Astrocyte of the cerebellum (primary cell): ENCODE data around the gene RAB10.

ENCODE experiments used
- DNase-seq: peaks from one replicate; pipeline ENCODE4 v3.0.0-alpha.2; 2011; ENCODE audit warnings: low read depth
- H3K4me3 ChIP-seq: 2 replicates; pipeline ENCODE4 v1.5.1; 2011; ENCODE audit warnings: mild to moderate bottlenecking, low read depth, low read length, moderate library complexity
- in situ Hi-C: cut with HindIII; loops from 2 replicates; pipeline ENCODE4 v1.10.0; 2017; ENCODE audit warnings: low sequenced_read_pairs
- TF ChIP-seq, protein P1 (sequence below): IDR thresholded peaks from 2 replicates; pipeline ENCODE4 v1.5.1; 2012; ENCODE audit warnings: low read length, low read depth, moderate library complexity, mild to moderate bottlenecking; ENCODE audit errors: missing control alignments

The RAB10 gene

DNA sequence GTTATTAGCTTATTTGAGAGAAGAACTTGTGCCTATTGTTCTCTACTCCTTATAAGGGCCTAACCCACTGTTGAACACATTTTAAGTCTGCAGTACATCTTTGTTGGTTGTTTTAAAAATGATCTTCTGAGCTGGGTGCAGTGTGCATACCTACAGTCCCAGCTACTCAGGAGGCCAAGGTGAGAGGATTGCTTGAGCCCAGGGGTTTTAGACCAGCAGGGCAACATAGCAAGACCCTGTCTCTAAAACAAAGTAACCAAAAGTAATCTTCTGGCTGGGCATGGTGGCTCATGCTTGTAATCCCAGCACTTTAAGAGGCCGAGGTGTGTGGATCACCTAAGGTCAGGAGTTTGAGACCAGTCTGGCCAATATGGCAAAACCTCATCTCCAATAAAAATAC lies 25.8 kb upstream of the RAB10 start:
- DNase-seq, result no peak
- TF ChIP-seq, protein P1, sequence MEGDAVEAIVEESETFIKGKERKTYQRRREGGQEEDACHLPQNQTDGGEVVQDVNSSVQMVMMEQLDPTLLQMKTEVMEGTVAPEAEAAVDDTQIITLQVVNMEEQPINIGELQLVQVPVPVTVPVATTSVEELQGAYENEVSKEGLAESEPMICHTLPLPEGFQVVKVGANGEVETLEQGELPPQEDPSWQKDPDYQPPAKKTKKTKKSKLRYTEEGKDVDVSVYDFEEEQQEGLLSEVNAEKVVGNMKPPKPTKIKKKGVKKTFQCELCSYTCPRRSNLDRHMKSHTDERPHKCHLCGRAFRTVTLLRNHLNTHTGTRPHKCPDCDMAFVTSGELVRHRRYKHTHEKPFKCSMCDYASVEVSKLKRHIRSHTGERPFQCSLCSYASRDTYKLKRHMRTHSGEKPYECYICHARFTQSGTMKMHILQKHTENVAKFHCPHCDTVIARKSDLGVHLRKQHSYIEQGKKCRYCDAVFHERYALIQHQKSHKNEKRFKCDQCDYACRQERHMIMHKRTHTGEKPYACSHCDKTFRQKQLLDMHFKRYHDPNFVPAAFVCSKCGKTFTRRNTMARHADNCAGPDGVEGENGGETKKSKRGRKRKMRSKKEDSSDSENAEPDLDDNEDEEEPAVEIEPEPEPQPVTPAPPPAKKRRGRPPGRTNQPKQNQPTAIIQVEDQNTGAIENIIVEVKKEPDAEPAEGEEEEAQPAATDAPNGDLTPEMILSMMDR, result no peak
- in situ Hi-C loops, result loop anchor here (5.0 kb wide), 1 partner anchor 64 kb away; no protein-coding TSS in a partner anchor
- H3K4me3 ChIP-seq, result no peak overlapping the region

DNA sequence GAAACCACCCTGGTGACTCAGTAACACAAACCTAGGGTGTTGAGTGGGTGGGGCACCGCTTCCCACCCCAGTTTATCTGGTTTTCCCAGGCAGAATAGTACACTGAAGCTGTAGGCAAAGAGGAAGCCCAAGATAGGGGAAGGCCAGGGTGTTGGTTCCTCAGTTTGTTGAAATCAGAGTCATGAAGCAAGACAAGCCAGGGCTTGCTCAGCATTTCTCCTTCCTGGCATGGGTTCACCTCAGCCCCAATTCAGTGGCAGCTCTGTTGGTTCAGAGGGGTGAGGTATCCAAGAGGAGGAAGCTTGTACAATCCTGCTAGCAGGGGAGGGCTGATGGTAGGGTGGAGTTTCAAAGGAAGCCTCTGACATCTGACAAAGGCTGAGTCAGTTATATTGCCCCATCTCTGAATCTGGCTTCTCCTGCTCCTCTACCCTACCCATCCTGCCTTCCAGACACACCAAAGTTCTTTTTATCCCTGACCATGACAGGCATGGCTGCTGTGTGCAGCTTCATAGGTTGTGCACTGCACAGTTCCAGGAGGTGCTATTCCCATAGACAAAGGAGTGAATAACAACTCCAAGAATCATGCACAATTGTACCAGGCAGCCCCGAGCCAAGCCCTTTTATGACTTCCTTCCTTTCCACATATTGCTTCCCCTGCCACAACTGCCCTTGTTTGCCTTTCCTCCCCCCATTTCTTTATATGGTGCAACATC lies 24.9 kb upstream of the RAB10 start:
- no peak for DNase-seq
- in situ Hi-C loops, result loop anchor here (5.0 kb wide), 1 partner anchor 63 kb away; no protein-coding TSS in a partner anchor

DNA sequence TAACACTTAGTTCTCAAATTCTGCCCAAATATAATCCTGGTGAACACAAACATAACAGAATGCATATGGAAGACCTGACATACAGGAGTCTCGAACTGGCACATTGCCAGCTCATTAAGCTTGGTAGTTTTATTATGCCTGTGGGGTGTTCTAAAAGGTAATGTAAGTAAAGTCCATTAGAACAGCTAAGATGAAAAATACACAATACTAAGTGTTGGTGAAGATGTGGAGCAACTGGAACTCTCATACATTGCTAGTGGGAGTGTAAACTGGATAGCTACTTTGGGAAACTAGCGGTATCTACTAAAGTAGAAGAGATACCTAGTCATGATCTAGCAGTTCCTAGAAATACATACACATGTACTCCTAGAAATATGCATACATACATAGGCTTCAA lies 24.3 kb upstream of the RAB10 start:
- in situ Hi-C loops, result loop anchor here (5.0 kb wide), 1 partner anchor 63 kb away; no protein-coding TSS in a partner anchor
- H3K4me3 ChIP-seq, result no peak overlapping the region
- no peak for DNase-seq
- TF ChIP-seq, protein P1, result no peak

More for the DNA sequence above, 24.9 kb upstream of the RAB10 start:
- no peak overlapping the region for H3K4me3 ChIP-seq
- TF ChIP-seq, protein P1, result no peak

DNA sequence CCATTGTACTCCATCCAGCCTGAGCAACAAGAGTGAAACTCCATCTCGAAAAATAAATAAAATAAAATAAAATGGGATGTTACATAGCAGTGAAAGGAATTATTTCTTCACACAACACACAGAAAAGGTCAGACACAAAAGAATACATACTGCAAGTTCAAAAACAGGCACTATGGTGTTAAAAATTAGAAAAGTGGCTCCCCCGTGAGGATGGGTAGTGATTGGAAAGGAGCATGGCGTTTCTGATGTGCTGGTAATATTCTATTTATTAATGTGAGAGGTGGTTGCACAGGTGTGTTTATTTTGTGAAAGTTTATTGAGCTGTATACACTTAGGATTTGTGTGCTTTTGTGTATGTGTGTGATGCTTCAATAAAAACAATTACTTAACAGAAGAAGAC lies 22.9 kb upstream of the RAB10 start:
- no peak for DNase-seq
- TF ChIP-seq, protein P1, result no peak
- in situ Hi-C loops, result no loop called here
- no peak overlapping the region for H3K4me3 ChIP-seq

DNA sequence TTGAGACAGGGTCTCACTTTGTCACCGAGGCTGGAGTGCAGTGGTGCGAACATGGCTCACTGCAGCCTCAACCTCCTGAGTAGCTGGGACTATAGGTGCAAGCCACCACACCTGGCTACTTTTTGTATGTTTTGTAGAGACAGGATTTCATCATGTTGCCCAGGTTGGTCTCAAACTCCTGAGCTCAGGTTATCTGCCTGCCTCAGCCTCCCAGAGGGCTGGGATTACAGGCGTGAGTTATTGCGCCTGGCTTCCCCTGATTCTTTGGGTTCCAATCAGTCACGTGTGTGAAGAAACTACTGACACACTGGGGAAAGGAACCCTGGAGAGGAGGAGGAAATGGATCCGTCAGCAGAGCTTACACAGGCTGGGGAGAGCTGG lies 22.3 kb upstream of the RAB10 start:
- TF ChIP-seq, protein P1, result no peak
- in situ Hi-C loops, result no loop called here
- H3K4me3 ChIP-seq, result no peak overlapping the region
- DNase-seq, result no peak

DNA sequence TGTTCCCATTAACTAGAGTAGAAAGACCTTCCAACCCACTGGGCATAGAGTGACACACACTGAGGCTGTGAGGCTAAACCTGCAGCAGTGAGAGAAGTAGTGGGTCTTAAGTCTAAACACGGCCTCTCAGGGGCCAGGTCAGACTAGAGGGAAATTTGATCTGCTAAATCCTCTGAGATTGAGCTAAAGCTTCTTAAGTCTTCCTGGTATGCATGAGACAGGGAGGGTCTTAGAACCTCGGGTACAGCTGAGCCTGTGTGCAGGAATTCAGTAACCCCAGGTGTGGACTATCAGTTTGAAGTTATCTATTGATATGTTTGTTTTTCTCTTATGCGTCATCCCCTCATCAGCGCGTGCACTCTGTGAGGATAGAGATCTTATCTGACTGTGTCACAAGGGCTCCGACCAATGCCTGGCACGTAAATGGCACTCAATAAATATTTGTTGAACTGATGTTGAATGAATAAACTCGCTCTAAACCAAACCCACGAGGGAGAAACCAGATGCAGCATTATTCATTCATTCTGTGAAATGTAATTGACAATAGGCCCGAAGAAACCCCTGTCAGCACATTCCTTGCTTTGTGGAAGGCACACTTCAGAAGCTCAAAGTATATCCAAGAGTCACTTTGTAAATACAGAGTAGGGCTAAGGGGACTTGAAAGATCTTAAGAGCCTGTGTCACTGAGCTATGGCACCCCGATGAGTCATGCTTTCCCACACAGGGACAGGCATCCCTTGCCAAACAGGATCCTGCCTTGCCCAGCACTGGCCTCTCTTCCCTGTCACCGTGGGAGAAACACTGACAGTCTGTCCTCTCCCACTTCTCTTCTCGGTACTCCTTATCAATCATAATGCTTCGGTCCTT lies 21.7 kb upstream of the RAB10 start:
- no peak overlapping the region for H3K4me3 ChIP-seq
- TF ChIP-seq, protein P1, result no peak
- in situ Hi-C loops, result no loop called here
- no peak for DNase-seq
